ENCODE data around the gene POU2F3.

Gene POU2F3

DNA sequence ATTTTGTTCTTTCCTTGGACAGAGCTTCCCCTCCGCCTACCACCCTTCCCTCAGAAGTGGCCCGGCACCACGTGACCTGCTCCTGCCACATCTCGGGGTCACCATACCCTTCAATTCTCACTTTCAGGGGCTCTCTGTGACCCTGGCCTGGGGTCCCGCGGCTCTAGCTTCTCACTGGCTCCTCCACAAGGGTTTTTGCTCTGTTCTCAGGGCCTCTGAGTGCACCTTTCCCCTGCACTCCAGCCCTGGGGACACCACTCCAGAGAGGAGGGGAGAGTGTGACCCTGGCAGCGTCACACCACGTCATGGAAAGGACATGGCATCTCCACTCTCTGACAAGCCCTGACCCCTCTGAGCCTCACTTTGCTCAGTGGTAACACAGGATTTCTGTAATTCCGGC, 17.4 kb downstream of the POU2F3 start:
- Histone ChIP-seq H3K27me3 (ENCODE audit: insufficient read depth, low read length) (no peaks in the 10 kb centered on the region), H3K79me2 (ENCODE audit: insufficient read depth, low read length) (no peaks in the 10 kb centered on the region), H2AFZ (ENCODE audit: low read length) (no peak overlapping the region), H3K36me3 (ENCODE audit: insufficient read depth, low read length) (no peaks in the 10 kb centered on the region), H3K4me2 (ENCODE audit: low read length) (no peak overlapping the region), H3K27ac (ENCODE audit: low read depth, low read length, poor library complexity, severe bottlenecking) (no peak overlapping the region), H3K9ac (ENCODE audit: low read length) (no peak overlapping the region), H3K4me1 (ENCODE audit: insufficient read depth, low read length, severe bottlenecking) (peaks cover 8% of the 10 kb centered on the region), H4K20me1 (ENCODE audit: insufficient read depth, low read length) (no peaks in the 10 kb centered on the region), H3K9me2 (ENCODE audit: low read depth, low read length) (no peaks in the 10 kb centered on the region), H3K9me3 (ENCODE audit: low read length) (no peaks in the 10 kb centered on the region), H3K4me3 (ENCODE audit: low read depth, low read length, poor library complexity, severe bottlenecking) (no peak overlapping the region), H3F3A (ENCODE audit: insufficient read depth, low read length) (no peaks in the 10 kb centered on the region)
- TF ChIP-seq, protein P1, sequence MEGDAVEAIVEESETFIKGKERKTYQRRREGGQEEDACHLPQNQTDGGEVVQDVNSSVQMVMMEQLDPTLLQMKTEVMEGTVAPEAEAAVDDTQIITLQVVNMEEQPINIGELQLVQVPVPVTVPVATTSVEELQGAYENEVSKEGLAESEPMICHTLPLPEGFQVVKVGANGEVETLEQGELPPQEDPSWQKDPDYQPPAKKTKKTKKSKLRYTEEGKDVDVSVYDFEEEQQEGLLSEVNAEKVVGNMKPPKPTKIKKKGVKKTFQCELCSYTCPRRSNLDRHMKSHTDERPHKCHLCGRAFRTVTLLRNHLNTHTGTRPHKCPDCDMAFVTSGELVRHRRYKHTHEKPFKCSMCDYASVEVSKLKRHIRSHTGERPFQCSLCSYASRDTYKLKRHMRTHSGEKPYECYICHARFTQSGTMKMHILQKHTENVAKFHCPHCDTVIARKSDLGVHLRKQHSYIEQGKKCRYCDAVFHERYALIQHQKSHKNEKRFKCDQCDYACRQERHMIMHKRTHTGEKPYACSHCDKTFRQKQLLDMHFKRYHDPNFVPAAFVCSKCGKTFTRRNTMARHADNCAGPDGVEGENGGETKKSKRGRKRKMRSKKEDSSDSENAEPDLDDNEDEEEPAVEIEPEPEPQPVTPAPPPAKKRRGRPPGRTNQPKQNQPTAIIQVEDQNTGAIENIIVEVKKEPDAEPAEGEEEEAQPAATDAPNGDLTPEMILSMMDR (IDR thresholded peaks at IDR 0.05; ENCODE audit: low read length): no peak
- TF ChIP-seq EZH2 (IDR thresholded peaks at IDR 0.05; ENCODE audit: borderline replicate concordance, low read length): no peak

DNA sequence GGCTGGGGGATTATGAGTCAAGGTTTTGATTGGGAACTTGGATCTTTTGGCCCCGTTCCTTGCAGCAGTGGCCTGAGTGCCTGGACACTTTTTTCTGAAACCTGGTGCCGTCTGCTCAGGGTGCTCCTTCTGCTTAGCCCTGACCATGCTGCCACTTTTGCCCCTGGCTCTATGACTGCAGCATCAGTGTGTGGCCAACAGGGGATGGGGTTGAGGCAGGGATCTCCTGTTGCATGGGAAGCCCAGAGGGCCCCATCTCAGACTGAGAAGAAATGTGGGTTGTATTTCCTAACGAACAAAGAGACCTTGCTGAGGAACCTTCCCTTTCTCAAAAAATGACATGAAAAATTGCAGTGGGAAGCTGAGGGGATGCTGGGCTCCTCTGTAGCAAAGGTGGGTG, 18.7 kb downstream of the POU2F3 start:
- TF ChIP-seq EZH2 (IDR thresholded peaks at IDR 0.05; ENCODE audit: borderline replicate concordance, low read length): no peak
- TF ChIP-seq, protein P1 (IDR thresholded peaks at IDR 0.05; ENCODE audit: low read length): no peak
- H2AFZ ChIP-seq (ENCODE audit: low read length): no peak overlapping the region
- no peaks in the 10 kb centered on the region for H3K9me3 ChIP-seq (ENCODE audit: low read length)
- no peaks in the 10 kb centered on the region for H3K36me3 ChIP-seq (ENCODE audit: insufficient read depth, low read length)
- H3K27me3 ChIP-seq (ENCODE audit: insufficient read depth, low read length): no peaks in the 10 kb centered on the region
- no peak overlapping the region for H3K27ac ChIP-seq (ENCODE audit: low read depth, low read length, poor library complexity, severe bottlenecking)
- no peak overlapping the region for H3K4me2 ChIP-seq (ENCODE audit: low read length)
- H3K9ac ChIP-seq (ENCODE audit: low read length): no peak overlapping the region
- no peak overlapping the region for H3K4me3 ChIP-seq (ENCODE audit: low read depth, low read length, poor library complexity, severe bottlenecking)
- H3F3A ChIP-seq (ENCODE audit: insufficient read depth, low read length): no peaks in the 10 kb centered on the region
- no peaks in the 10 kb centered on the region for H3K79me2 ChIP-seq (ENCODE audit: insufficient read depth, low read length)
- H3K4me1 ChIP-seq (ENCODE audit: insufficient read depth, low read length, severe bottlenecking): peaks cover 8% of the 10 kb centered on the region
- H3K9me2 ChIP-seq (ENCODE audit: low read depth, low read length): no peaks in the 10 kb centered on the region
- H4K20me1 ChIP-seq (ENCODE audit: insufficient read depth, low read length): no peaks in the 10 kb centered on the region

DNA sequence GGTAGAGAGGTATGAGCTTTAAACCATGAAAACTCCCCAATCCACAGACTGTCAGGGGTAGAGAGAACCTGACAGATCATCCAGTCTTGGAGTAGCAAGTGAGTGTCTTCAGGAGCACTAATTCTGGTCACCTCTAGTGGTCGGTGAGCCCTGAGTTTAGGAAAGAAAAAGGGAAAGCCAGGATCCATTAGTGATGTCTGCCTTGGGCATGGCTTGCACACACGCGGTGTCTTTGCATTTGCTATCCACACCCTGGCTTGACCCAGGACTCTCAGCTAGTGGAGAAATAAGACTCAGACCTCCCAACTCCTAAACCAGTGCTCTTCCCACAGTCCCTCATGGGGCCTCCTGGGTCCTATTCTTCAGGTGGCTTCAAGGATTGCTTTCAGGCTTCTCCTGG, 19.3 kb downstream of the POU2F3 start:
- Histone ChIP-seq H3K36me3 (ENCODE audit: insufficient read depth, low read length) (no peaks in the 10 kb centered on the region), H3K9me3 (ENCODE audit: low read length) (no peaks in the 10 kb centered on the region), H3K4me2 (ENCODE audit: low read length) (no peak overlapping the region), H3K27ac (ENCODE audit: low read depth, low read length, poor library complexity, severe bottlenecking) (no peak overlapping the region), H3K79me2 (ENCODE audit: insufficient read depth, low read length) (no peaks in the 10 kb centered on the region), H3K27me3 (ENCODE audit: insufficient read depth, low read length) (no peaks in the 10 kb centered on the region), H3K9me2 (ENCODE audit: low read depth, low read length) (no peaks in the 10 kb centered on the region), H3K4me3 (ENCODE audit: low read depth, low read length, poor library complexity, severe bottlenecking) (no peak overlapping the region), H3K9ac (ENCODE audit: low read length) (no peak overlapping the region), H2AFZ (ENCODE audit: low read length) (no peak overlapping the region), H3K4me1 (ENCODE audit: insufficient read depth, low read length, severe bottlenecking) (peaks cover 8% of the 10 kb centered on the region), H4K20me1 (ENCODE audit: insufficient read depth, low read length) (no peaks in the 10 kb centered on the region), H3F3A (ENCODE audit: insufficient read depth, low read length) (no peaks in the 10 kb centered on the region)
- TF ChIP-seq, protein P1 (IDR thresholded peaks at IDR 0.05; ENCODE audit: low read length): no peak
- no peak for TF ChIP-seq EZH2 (IDR thresholded peaks at IDR 0.05; ENCODE audit: borderline replicate concordance, low read length)

Measured in OCI-LY1 (cell line).